ENCODE results near the gene COL4A4.

COL4A4 gene

DNA sequence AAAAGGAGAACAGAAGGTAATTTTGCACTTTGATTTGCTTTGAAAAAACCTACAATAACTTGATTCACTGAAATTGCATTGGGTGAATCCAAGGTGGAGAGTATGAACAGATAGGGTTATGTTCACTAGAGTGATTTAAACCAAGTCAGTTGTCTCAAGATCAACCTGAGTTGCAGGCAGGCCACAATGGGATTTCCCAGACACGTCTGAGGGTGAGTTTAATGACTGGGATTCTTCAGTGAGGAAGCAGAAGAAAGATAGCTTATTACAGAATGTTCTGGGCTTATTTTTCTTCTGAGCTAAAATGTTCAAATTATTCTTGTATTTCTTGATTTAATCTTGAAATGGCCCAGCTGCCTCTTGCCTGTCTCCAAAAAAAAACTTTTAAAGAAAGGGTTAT is 20.1 kb downstream of the COL4A4 start:
- no peaks in the 10 kb centered on the region for H3K79me2 ChIP-seq (ENCODE audit: low read length)
- no peaks in the 10 kb centered on the region for H4K20me1 ChIP-seq (ENCODE audit: insufficient read depth, low read length)
- no peak overlapping the region for H3K4me2 ChIP-seq (ENCODE audit: low read depth, low read length)
- DNase-seq = no peak
- H3K9me2 ChIP-seq (replicated peaks; ENCODE audit: insufficient read depth, low read length) = no peaks in the 10 kb centered on the region
- no peaks in the 10 kb centered on the region for H3K27me3 ChIP-seq (replicated peaks; ENCODE audit: insufficient read depth, low read length)
- H3K36me3 ChIP-seq (replicated peaks; ENCODE audit: insufficient read depth, low read length) = no peaks in the 10 kb centered on the region
- H3K9me3 ChIP-seq (replicated peaks; ENCODE audit: insufficient read depth, low read length) = no peaks in the 10 kb centered on the region
- no peak overlapping the region for H3K27ac ChIP-seq (ENCODE audit: low read length)
- TF ChIP-seq EZH2 (optimal IDR thresholded peaks at IDR 0.05; ENCODE audit: low read depth, low read length) (no peak), EZH2phosphoT487 (IDR thresholded peaks at IDR 0.05; ENCODE audit: low read length) (no peak)
- no peak overlapping the region for H3K9ac ChIP-seq (ENCODE audit: low read length)
- H3K4me1 ChIP-seq (ENCODE audit: low read length) = no peaks in the 10 kb centered on the region
- H3K4me3 ChIP-seq (ENCODE audit: low read length) = no peak overlapping the region
- no peak overlapping the region for H2AFZ ChIP-seq (ENCODE audit: low read length)
- H3F3A ChIP-seq (ENCODE audit: insufficient read depth, low read length) = no peaks in the 10 kb centered on the region

DNA sequence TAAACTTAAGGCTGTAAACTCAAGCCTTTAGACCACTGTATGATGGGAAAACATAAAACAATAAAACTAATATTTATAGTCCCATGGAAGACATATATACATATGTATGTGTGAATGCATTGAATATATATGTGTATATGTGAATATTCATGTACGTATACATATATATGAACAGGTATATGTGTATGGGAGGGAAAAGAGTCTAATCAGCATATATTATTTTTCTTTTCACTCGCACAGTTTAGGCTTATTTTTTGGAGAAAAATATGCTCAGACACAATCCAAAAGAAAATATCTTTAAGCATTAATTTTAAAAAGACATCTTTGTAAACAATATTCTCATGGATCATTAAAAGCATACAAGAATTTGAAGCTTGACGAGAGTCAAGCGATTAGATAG is 22.7 kb downstream of the COL4A4 start:
- Histone ChIP-seq H3K9me2 (replicated peaks; ENCODE audit: insufficient read depth, low read length) (no peaks in the 10 kb centered on the region), H3K27me3 (replicated peaks; ENCODE audit: insufficient read depth, low read length) (no peaks in the 10 kb centered on the region), H3K27ac (ENCODE audit: low read length) (no peak overlapping the region), H3K9ac (ENCODE audit: low read length) (no peak overlapping the region), H3K9me3 (replicated peaks; ENCODE audit: insufficient read depth, low read length) (no peaks in the 10 kb centered on the region), H3K79me2 (ENCODE audit: low read length) (no peaks in the 10 kb centered on the region), H3K4me2 (ENCODE audit: low read depth, low read length) (no peak overlapping the region), H2AFZ (ENCODE audit: low read length) (no peak overlapping the region), H4K20me1 (ENCODE audit: insufficient read depth, low read length) (no peaks in the 10 kb centered on the region), H3K4me1 (ENCODE audit: low read length) (no peaks in the 10 kb centered on the region), H3K4me3 (ENCODE audit: low read length) (no peak overlapping the region), H3K36me3 (replicated peaks; ENCODE audit: insufficient read depth, low read length) (no peaks in the 10 kb centered on the region), H3F3A (ENCODE audit: insufficient read depth, low read length) (no peaks in the 10 kb centered on the region)
- TF ChIP-seq EZH2phosphoT487 (IDR thresholded peaks at IDR 0.05; ENCODE audit: low read length) (no peak), EZH2 (optimal IDR thresholded peaks at IDR 0.05; ENCODE audit: low read depth, low read length) (no peak)
- TF ChIP-seq, protein P1, sequence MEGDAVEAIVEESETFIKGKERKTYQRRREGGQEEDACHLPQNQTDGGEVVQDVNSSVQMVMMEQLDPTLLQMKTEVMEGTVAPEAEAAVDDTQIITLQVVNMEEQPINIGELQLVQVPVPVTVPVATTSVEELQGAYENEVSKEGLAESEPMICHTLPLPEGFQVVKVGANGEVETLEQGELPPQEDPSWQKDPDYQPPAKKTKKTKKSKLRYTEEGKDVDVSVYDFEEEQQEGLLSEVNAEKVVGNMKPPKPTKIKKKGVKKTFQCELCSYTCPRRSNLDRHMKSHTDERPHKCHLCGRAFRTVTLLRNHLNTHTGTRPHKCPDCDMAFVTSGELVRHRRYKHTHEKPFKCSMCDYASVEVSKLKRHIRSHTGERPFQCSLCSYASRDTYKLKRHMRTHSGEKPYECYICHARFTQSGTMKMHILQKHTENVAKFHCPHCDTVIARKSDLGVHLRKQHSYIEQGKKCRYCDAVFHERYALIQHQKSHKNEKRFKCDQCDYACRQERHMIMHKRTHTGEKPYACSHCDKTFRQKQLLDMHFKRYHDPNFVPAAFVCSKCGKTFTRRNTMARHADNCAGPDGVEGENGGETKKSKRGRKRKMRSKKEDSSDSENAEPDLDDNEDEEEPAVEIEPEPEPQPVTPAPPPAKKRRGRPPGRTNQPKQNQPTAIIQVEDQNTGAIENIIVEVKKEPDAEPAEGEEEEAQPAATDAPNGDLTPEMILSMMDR (IDR thresholded peaks at IDR 0.05; ENCODE audit: low read length) = no peak
- DNase-seq = no peak

DNA sequence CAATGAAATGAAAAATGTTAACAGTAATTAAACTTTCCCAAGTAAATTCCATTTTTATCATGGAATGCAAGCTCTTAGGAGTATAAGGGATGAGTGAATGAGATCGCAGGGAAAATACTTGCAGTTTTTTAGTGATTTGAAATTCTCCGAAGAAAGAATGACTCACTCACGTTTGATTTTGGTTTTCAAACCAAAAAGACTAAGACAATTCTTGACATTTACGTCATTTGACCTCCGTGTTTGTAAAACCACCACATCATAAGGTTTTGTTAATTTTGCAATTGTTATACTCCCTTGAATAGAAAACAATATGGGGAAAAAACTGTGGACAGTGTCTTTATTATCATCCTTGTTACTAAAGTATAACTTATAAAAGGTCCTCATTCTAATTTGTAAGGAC is 29.4 kb downstream of the COL4A4 start:
- no peak overlapping the region for H3K4me3 ChIP-seq (ENCODE audit: low read length)

DNA sequence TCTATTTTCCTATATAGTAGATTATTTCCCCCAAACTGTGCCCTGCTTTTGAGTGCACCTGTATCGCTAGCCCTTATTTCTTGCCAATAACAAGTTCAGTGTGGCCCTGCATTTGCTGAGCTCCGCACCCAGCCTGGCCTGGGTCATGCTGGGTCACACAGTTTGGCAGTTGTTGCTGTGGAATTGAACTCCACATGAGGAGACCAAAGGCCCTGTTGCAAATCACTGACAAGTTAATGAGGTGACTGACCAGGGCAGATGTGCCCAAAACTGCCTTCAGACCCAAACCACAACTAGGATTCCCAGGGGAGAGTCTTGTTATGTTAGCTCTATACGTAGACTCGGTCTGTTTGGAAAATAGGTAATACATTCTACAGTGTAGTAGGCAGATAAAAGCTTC is 31.0 kb downstream of the COL4A4 start:
- no peak for DNase-seq
- Histone ChIP-seq H3K27ac (ENCODE audit: low read length) (no peak overlapping the region), H4K20me1 (ENCODE audit: insufficient read depth, low read length) (no peaks in the 10 kb centered on the region), H3F3A (ENCODE audit: insufficient read depth, low read length) (no peaks in the 10 kb centered on the region), H3K9me2 (replicated peaks; ENCODE audit: insufficient read depth, low read length) (no peaks in the 10 kb centered on the region), H3K4me1 (ENCODE audit: low read length) (no peaks in the 10 kb centered on the region), H3K4me2 (ENCODE audit: low read depth, low read length) (no peak overlapping the region), H2AFZ (ENCODE audit: low read length) (no peak overlapping the region), H3K36me3 (replicated peaks; ENCODE audit: insufficient read depth, low read length) (no peaks in the 10 kb centered on the region), H3K27me3 (replicated peaks; ENCODE audit: insufficient read depth, low read length) (no peaks in the 10 kb centered on the region), H3K4me3 (ENCODE audit: low read length) (no peak overlapping the region), H3K9ac (ENCODE audit: low read length) (no peak overlapping the region), H3K9me3 (replicated peaks; ENCODE audit: insufficient read depth, low read length) (no peaks in the 10 kb centered on the region), H3K79me2 (ENCODE audit: low read length) (no peaks in the 10 kb centered on the region)
- TF ChIP-seq EZH2 (optimal IDR thresholded peaks at IDR 0.05; ENCODE audit: low read depth, low read length) = no peak
- TF ChIP-seq, protein P1 (IDR thresholded peaks at IDR 0.05; ENCODE audit: low read length) = no peak
- TF ChIP-seq EZH2phosphoT487 (IDR thresholded peaks at IDR 0.05; ENCODE audit: low read length) = no peak

More for the DNA sequence above, 29.4 kb downstream of the COL4A4 start:
- H3K27me3 ChIP-seq (replicated peaks; ENCODE audit: insufficient read depth, low read length) = no peaks in the 10 kb centered on the region
- H3K9me2 ChIP-seq (replicated peaks; ENCODE audit: insufficient read depth, low read length) = no peaks in the 10 kb centered on the region
- H3K9ac ChIP-seq (ENCODE audit: low read length) = no peak overlapping the region
- no peak overlapping the region for H3K4me2 ChIP-seq (ENCODE audit: low read depth, low read length)
- H3K79me2 ChIP-seq (ENCODE audit: low read length) = no peaks in the 10 kb centered on the region
- DNase-seq = no peak
- TF ChIP-seq EZH2phosphoT487 (IDR thresholded peaks at IDR 0.05; ENCODE audit: low read length) (no peak), EZH2 (optimal IDR thresholded peaks at IDR 0.05; ENCODE audit: low read depth, low read length) (no peak)
- TF ChIP-seq, protein P1 (IDR thresholded peaks at IDR 0.05; ENCODE audit: low read length) = no peak
- H3K9me3 ChIP-seq (replicated peaks; ENCODE audit: insufficient read depth, low read length) = no peaks in the 10 kb centered on the region
- no peaks in the 10 kb centered on the region for H3F3A ChIP-seq (ENCODE audit: insufficient read depth, low read length)
- no peak overlapping the region for H2AFZ ChIP-seq (ENCODE audit: low read length)
- H3K4me1 ChIP-seq (ENCODE audit: low read length) = no peaks in the 10 kb centered on the region
- H3K36me3 ChIP-seq (replicated peaks; ENCODE audit: insufficient read depth, low read length) = no peaks in the 10 kb centered on the region
- H4K20me1 ChIP-seq (ENCODE audit: insufficient read depth, low read length) = no peaks in the 10 kb centered on the region
- no peak overlapping the region for H3K27ac ChIP-seq (ENCODE audit: low read length)
